Measurements from ENCODE around the gene SHANK1.

SHANK1 gene

DNA sequence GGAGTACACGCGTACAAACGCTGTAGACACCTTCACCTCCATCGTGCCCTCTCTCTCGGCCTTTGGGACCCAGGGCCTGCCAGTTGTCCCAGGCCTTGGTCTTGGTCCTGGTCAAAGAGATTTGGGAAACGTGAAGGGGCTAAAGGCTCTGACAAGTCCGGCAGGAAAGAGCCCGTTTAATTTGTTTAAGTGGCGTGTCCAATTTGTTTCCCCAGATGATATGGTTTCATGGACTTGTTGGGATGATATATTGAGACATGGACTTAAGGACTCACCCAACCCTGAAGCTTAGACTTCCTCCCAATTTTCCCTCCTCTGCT is 6.3 kb upstream of the SHANK1 start:
- no peak for DNase-seq

DNA sequence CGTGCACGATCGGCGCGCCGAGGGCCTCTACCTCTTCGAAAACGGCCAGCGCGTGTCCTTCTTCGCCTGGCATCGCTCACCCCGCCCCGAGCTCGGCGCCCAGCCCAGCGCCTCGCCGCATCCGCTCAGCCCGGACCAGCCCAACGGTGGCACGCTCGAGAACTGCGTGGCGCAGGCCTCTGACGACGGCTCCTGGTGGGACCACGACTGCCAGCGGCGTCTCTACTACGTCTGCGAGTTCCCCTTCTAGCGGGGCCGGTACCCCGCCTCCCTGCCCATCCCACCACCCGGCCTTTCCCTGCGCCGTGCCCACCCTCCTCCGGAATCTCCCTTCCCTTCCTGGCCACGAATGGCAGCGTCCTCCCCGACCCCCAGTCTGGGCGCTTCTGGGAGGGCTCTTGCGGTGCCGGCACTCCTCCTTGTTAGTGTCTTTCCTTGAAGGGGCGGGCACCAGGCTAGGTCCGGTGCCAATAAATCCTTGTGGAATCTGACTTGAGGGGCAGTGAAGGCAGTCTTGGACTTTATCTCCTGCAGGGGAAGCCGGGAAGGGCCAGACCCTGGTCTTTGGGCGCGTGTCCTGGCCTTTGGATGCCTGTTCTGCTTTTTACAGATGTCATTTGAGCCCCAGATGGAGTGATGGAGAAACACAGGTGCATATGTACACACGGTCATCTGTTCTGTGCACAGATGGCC is 5.8 kb upstream of the SHANK1 start:
- no peak for DNase-seq

- DNase-seq, result peak; percentile 91
Observed at GRCh38 chr19:50724522-50725217, 5.1 kb upstream of the SHANK1 start.

DNA sequence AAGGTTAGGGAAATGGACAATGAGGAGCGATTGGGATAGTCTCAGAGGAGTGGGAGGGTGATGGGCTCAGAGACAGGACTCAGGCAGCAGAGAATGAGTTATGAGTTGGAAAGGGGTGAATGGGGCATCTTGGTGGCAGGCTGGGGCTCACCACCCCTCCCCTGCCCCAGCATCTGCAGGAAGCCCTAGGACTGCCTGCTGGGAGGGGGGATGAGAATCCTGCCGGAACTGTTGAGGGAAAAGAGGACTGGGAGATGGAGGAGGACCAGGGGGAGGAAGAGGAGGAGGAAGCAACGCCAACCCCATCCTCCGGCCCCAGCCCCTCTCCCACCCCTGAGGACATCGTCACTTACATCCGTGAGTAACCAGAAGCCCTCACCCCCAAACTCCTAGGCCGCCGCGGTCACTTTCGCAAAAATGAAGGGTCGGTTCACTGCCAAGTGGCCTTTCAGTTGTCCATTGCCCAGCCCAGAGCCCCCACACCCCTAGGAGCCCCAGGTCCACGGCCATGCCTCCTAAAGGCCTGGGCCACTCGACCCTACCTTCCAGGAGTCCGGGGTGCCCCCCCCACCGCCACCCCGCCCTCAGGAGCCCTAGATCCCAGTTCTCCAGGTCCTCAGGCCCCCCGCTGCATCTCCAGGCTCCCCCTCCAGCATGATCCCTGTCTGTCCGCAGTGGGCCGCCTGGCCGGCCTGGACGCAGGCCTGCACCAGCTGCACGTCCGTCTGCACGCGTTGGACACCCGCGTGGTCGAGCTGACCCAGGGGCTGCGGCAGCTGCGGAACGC is 4.3 kb upstream of the SHANK1 start:
- no peak for DNase-seq

- DNase-seq, result no peak
Observed at GRCh38 chr19:50723069-50723468, 3.5 kb upstream of the SHANK1 start, which contains the start of gene CLEC11A. Gene CLEC11A (plus strand): TSS chr19:50723364. CDS start chr19:50723526, 162 bp downstream.

DNA sequence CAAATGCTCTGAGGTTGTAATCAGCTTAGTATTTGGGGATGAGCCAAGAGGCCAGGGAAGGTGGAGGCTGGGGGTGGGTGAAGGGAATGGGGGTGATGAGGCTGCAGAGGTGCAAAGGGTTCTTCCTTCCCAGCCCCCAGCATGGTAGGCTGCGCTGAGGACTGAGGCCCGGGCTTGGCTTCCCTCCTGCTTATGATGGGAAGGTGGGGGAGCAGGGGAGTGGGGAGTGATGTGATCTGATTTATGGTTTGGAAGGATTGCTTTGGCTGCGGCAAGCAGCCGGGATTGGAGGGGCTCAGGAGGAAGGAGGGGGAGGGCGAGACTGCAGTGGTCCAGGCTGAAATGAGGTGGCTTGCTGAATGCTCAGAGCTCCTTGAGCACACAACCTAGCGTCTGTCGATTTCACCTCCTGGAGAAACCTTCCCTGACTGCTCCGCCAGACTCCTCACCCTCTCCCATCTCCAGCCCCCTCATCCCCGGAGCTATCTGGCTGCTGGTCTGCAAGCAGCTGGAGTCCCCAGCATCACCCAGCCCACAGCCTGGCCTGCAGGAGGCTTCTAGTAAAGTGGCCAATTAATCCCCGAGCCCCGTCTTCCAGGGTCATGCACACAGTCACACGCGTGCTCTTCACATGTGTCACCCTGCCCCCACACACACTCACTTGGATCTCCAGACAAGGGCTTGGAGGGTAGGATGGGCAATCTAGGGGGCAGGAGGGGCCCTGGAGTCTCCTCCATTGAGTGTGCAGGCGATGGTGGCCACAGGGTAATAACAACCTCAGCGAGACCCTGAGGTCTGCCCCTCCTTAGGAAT is 2.8 kb upstream of the SHANK1 start:
- no peak for DNase-seq

DNA sequence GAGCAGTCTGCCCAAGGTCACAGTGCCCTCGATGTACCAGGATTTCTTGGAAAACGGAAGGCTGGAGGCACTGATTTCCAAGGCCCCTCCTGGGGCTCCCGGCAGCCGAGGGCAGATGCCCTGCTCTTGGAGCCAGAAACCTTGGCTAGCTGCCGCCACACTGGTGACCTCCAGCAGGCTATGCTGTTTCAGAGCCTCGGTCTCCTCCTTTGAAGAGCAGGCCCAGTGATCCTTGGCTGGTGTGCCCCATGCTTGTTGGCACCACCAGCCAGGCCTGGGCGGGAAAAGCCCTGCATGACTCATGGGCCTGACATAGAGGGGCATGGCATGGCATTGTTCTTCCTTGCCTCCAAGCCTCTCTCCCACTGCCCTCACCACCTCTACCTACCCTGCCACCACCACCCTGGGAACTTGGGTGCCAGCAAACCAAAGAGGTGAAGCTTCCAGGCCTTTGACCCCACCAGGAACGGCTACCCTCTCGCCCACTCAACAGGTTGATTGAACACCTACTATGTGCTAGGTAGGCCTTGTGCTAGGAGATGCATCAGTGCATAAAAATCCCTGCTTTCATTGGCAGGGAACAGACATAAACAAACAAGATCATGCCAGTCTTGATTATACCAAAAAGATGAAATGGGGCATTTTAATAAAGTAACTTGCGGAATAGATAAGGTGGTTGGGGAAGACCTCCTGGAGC is 2.0 kb upstream of the SHANK1 start:
- DNase-seq, result no peak

DNA sequence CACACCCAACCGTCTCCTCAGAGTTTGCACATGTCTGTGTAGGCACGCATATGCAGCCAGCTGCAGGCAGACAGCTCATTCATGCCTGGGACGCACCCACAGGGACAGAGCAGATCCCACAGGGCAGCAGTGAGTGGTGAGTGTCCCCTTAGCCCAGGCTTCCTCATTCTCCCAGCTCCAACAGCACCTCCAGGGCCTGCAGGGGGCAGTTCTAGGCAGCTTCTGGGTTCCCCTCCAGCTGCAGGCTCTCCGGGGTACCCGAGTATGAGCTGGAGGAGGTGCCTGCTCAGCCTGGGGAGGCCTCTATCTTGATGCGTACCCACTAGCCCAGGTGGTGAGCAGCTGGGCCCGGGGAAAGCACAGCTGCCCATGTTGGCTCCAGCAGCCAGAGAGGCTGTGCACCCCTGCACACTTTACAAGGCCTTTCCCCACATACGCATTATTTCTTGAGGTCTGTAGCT is 1.3 kb upstream of the SHANK1 start:
- no peak for DNase-seq

- DNase-seq, result no peak
Observed at GRCh38 chr19:50720181-50720920, 749 bp upstream of the SHANK1 start.

GRCh38 chr19:50719119-50719435 is 525 bp downstream of the SHANK1 start:
- no peak for DNase-seq

DNA sequence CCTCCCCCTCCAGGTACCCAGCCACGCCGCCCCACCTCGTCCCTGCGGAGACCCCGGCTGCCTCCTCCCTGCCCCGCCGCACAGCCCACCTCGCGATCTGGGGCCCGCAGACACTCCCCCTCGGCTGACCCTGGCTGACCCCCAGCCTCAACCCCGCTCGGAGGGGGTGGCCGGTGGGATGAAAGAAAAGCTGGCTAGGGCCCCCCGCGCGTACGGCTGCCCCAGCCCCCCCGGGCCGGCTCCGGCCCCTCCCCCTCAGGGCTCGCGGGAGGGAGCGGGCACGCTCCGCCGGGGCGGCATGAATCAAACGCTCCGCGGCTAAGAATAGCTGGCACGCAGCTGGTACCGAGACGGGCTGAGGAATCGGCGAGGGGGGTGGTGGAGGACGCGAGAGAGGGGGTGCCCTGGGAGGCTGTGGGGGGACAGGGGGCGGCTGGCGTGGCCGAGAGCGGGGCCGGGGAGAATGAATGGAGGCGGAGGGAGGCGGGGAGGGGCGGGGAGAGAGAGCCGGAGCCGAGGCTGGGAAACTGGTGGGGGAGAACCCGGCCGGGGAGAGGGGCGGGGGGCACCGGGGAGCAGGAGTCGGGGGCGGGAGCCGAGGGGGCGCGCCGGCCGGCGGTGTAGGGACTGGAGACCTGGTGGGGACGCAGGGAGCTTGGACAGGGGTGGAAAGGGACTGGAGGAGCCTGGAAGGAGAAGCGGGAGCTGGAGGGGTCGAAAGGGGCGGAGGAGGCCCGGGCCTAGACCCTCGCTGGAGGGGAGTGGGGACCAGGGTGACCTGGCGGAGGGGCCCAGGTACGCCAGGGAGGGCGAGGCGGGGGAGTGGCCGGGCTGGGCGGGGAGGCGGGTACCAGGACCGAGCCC is 1.1 kb downstream of the SHANK1 start:
- DNase-seq, result peak; percentile 46

- DNase-seq, result no peak
Observed at GRCh38 chr19:50717891-50718254, 1.7 kb downstream of the SHANK1 start.

GRCh38 chr19:50717026-50717723 is 2.4 kb downstream of the SHANK1 start:
- no peak for DNase-seq

GRCh38 chr19:50716178-50717025 is 3.2 kb downstream of the SHANK1 start:
- no peak for DNase-seq

- no peak for DNase-seq
Observed at GRCh38 chr19:50713556-50714236, 5.9 kb downstream of the SHANK1 start.

GRCh38 chr19:50712833-50713232 is 6.8 kb downstream of the SHANK1 start:
- DNase-seq, result no peak

- DNase-seq, result no peak
Observed at GRCh38 chr19:50711805-50712204, 7.8 kb downstream of the SHANK1 start.

DNA sequence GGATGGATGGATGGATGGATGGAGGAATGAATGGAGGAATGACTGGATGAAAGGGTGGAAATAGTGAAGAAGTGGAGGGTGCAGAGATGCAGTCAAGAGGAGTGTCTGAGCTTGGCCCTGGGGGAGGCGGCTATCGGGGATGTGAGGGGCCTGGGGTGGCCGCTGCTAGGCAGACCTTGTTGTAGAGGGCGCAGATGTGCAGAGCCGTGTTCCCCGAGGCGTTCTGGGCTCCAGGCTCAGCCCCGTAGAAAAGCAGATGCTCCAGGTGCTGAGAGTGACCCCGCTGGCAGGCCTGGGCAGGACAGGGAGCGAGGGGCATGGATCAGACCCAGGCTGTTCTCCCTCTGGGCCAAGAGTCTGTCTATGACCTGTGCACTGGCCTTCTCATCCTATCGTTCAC is 8.4 kb downstream of the SHANK1 start:
- DNase-seq, result no peak

- DNase-seq, result no peak
Observed at GRCh38 chr19:50710612-50711011, 9.0 kb downstream of the SHANK1 start.

All from activated T-cell treated with anti-CD3 and anti-CD28 coated beads for 4 hours (primary cell).